Bone marrow (tissue), 2 donors: ENCODE results near the gene DCTN3.

ENCODE experiments used
- DNase-seq, 2 donors: peaks; one replicate each; lab custom pipeline; 2025; lab: John Stamatoyannopoulos, UW

The DCTN3 gene

DNA sequence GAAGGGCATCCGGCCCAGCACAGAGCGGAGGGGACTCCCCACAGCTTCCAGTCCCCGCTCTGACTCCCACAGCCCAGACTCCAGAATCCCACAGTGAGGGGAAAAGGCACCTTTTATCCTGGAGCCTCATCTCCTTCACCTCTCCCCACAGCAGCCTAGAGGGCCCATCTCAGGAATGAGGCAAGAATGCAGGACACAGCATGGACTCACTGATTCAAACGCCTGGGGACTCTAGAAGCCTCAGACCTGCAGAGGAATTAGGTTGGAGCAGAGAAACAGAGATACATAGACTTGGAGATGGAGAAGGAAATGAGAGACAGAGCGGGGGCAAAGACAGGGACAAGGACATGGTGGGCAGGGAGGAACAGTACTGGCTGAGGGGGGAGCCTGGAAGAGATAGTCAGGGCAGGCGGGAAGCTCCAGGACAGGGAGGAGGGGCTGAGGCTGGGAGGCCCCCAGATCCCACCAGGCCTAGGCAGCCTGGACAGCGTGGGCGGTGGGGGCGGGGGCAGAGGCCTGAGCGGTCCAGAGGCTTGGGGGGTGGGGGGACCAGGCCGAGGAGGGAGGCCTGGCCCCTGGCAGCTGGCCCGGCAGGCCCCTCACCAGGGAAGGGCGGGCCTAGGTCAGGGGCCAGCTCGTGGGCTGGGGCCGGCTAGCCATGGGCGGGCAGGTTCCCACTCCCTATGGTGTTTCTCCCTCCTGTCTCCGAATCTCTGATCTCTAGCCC is 46.5 kb downstream of the DCTN3 start:
- DNase-seq, result no peak

DNA sequence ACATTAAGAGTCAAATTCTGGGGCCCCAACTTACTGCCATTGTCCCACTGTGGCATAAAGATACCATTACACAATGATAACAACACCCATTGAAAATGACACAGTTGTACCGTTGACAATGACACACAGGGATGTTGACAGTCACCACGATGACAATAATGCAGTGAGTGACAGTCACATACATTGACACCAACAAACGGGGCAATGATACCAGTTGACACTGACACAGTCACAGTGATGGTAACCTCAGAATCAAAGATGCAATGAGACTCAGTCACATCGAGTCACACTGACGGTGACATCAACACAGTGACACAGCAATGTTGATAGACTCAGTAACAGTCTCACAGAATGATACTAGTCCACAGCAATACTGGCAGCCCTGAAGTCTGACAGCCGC is 47.7 kb downstream of the DCTN3 start:
- DNase-seq, result no peak

DNA sequence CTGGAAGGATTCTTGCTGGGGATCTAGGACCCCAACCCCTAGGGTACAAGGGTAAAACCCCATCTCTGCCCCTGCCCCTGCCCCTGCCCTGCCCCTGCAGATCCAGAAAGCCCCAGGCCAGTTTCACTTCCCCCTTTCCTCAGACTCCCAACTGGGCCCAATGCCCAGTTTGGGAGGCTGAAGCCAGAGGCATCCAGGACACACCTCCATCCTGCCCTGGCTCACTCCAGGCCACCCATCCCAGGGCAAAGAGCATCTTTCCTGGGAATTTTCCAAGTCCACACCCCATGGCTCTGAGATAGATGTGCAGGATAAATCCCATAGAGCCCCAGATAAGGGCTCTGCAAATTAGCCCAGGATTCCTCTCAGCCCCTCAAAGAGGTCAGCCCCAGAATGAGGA is 48.2 kb downstream of the DCTN3 start:
- DNase-seq, result no peak

DNA sequence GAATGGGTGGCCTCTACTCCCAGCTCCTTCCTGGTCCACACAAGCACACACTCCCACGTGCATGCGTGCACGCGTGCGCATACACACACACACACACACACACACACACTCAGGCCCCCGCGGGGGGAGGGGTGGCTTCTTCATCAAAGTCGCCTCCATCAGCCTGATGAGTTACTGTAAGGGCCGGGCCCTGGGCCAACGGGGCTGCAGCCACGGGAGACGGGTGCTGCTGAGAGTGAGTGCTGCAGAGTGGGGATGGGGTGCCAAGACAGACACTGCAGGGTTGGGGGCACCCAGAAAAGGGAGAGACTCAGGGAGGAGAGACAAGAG is 48.8 kb downstream of the DCTN3 start:
- no peak for DNase-seq

DNA sequence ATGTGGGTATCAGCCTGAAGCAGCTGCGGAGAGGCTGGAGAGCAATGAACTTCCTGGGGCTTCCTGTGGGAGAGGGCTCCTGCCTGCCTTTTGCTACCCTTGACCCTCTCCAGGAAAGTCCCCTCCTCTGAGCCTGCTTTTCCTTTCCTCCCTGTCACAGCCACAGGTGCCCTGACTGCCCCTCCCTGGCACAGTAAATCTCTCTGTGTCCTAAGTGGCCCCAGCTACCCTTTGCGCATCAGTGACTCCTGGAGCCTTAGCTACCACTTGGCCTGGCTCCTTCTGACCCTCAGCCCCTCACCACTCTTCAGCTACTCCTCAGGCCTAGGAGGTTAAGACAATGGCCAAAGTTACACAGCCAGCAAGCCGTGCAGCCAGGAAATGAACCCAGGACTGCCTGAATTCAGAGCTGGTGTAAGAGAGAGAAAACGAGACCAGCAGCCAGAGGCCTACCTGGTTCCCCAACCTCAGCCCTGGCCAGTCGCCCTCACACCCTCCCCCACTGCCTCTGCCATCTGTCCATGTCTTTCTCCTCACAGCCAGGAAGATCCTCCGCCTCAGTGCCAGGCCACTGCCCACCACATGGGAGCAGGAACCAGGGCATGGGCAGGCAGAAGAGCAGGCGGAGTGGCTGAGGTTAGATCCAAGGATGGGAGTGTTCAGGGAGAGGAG is 49.4 kb downstream of the DCTN3 start:
- no peak for DNase-seq

DNA sequence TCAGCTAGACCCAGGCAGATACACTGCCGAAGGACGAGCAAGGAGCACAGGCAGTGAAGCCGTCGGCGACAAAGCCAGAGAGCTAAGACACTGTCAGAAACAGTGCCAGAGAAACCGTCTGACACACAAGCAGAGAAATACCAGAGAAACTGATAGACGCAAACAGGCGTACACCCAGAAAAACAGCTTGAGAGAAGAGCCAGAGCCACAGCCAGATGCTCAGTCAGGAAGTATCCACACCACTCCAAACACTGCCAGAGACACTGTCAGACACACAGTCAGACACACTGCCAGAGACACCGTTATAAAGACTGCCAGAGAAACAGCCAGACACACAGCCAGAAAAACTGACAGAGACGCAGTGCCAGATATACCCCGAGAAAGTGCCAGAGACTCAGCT is 49.9 kb downstream of the DCTN3 start:
- DNase-seq, result no peak

DNA sequence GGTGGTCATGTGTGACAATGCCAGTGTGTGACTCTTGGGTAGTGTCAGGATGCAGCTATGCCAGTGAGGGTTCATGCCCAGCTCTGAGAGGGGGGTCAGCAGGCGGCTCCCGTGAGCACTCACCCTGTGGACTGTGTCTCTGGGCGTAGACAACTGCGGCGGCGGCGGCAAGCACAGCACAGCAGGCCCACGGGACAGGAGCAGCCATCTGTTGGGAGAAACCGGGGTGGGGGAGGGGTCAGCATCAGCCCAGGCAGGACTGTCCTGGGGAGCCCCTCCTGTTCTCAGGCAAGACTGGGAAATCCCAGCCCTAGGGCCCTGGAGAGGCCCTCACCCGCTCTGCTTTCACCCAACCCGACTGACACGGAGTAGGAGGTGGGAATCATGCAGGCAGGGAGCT is 51.5 kb downstream of the DCTN3 start:
- DNase-seq, result no peak

DNA sequence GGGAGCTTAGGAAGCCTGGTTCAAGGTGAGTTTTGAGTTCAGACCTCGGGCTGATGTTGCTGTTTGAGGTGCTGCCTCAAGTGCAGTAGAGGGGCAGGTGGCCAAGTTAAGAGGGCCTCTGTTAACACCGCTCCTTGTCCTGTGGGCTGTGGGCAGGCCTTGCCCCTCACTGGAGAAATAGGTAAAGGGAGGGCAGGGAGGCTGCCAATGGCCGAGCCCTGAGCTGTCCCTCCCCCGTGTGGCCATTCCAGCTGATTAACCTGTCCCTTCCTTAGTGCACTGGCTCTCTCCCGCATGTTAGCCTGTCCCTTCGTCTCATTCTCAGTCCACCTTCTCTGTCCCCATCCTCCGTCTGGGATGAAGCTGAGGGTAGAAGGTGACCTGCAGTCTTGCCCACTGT is 52.2 kb downstream of the DCTN3 start:
- no peak for DNase-seq

DNA sequence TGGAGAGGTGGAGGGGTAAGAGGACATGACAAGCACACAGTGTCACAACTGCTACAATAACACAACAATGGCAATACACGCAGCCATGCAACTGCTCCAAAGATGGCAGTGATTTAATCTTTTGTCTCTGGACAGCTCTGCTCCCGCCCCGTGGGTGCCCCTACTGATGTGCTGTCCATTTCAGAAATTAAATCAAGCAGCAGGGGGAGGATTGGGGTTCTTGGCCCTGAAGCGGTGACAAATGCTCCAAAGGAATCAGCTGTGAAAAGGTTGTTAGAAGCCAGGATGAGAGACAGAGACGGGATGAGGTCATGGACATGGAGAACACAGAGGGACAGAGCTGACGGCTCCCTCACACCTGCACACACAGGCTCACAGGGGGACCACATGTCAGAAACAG is 53.3 kb downstream of the DCTN3 start:
- no peak for DNase-seq

DNA sequence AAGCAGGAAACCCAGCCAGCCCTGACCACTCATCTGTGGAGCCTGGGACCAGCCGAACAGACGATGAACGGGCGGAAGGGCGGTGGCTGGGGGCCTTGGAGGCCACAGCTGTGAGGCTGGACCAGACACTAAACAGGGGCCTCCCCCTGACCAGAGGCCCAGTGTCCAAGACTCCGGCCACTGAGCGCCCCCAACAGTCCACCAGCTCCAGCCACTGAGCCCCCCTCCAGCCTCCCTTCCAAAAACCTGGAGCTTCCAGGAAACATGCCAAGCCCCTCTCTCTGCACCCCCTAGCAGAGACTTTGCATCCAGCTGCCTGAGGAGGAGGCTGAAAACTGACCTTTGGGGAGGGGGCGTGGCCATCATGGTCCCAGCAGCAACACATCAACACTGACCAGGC is 54.0 kb downstream of the DCTN3 start:
- DNase-seq, result no peak

DNA sequence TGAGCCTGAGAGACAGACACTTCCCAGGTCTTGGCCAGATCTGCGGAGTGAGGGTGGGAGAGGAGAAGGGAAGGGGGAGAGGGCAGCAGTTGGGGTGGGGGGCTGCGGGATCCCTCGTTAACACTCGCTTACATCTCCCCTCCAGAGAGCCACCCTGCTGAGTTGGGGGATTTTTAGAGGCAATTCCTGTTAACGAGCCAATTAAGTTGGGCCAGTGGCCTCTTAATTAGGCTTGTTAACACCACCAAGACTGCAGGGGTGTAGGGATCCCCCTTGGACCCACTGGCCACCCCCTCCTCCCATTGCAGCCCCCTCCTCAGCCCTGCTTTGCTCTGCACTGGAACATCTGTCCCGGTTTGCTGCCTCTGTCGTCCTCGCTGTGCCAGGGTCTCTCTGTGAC is 54.4 kb downstream of the DCTN3 start:
- no peak for DNase-seq

DNA sequence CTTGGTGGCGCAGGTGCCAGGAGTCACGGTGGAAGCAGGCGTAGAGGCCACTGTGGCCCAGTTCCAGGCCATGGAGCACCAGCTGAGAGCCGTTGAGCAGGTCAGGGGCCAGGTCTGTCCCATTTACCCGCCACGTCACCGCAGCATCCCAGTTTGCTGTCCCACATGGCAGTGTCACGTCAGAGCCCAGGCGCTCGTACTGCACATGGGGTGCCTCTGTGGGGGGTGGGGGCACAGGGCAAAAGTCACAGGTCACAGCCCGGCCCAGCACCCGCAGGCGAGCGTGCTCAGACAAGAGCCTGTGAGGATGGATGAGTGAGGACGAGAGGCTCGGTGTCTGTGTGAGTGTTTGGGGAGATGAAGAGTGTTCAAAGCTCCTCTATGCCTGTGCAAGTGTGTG is 55.7 kb downstream of the DCTN3 start:
- no peak for DNase-seq
